Gastrocnemius medialis (tissue), 4 donors: ENCODE data around the gene FJX1. TPM values are rescaled to one million over a fixed set of nuclear protein-coding genes. Genes with fewer than 3 reads are reported as not detected.

Source experiments
- ATAC-seq, 2 donors: fragments of 150-250 bp; one replicate each; pipeline ENCODE4 v1.9.1; 2016
- DNase-seq, 2 donors: peaks; one replicate each; pipeline ENCODE4 v3.0.0-alpha.2; 2019
- H3K27ac ChIP-seq, 4 donors: fragments of 200-600 bp; sonication (generic); 1 replicate in 1 of 4; 2 replicates in 3 of 4; pipeline ENCODE4 v1.5.1; 2016 to 2018; ENCODE audit warnings: mild to moderate bottlenecking in 2 of 4, moderate library complexity in 1 of 4
- H3K27me3 ChIP-seq, 3 donors: fragments of 200-600 bp; sonication (generic) in 2 of 3; 1 replicate in 1 of 3; 2 replicates in 2 of 3; pipeline versions ENCODE4 v1.5.1 to v1.6.0; 2016 to 2019; ENCODE audit warnings: mild to moderate bottlenecking in 1 of 3, moderate library complexity in 1 of 3
- H3K36me3 ChIP-seq, 2 donors: fragments of 200-600 bp; sonication (generic) in 1 of 2; one replicate each; pipeline ENCODE4 v1.5.1; 2017 to 2018
- H3K4me1 ChIP-seq, 2 donors: fragments of 200-600 bp; sonication (generic) in 1 of 2; one replicate each; pipeline ENCODE4 v1.5.1; 2016 to 2017; ENCODE audit warnings: mild to moderate bottlenecking in 2 of 2
- H3K4me3 ChIP-seq, 4 donors: fragments of 200-600 bp; sonication (generic) in 3 of 4; 1 replicate in 1 of 4; 2 replicates in 3 of 4; pipeline ENCODE4 v1.5.1; 2016 to 2019; ENCODE audit warnings: mild to moderate bottlenecking in 2 of 4
- H3K9me3 ChIP-seq, 3 donors: fragments of 200-600 bp; sonication (generic) in 2 of 3; 1 replicate in 1 of 3; 2 replicates in 2 of 3; pipeline ENCODE4 v1.5.1; 2016 to 2019
- POLR2A ChIP-seq, 2 donors: fragments of 450-650 bp; IDR thresholded peaks; one replicate each; pipeline ENCODE4 v1.6.1; 2017; ENCODE audit warnings: antibody characterized with exemption in 2 of 2, mild to moderate bottlenecking in 2 of 2, moderate library complexity in 2 of 2
- in situ Hi-C, 4 donors: fragments of 200-750 bp; cut with MboI; loops; one replicate each; pipeline versions ENCODE4 v1.15.0 to v1.8.0; 2017; ENCODE audit warnings: low sequenced_read_pairs in 4 of 4
- intact Hi-C: fragments of 100-400 bp; cut with DNase I; formaldehyde crosslinking; loops from one replicate; pipeline ENCODE4 v1.15.1; 2023; ENCODE audit warnings: low total_unique reads
- total RNA-seq, 4 donors: library from RNA; depleted of rRNA; stranded (reverse); fragments of >200 nt; gene quantifications; one replicate each; pipeline versions ENCODE4 v1.1.0 to v1.2.3, GENCODE V29; 2016
- TF ChIP-seq, protein P1 (sequence below), 5 experiments: fragments of 450-650 bp in 3 of 5; fragments of 200-600 bp in 2 of 5; sonication (generic) in 2 of 5; IDR thresholded peaks in 4 of 5; conservative IDR thresholded peaks in 1 of 5; 1 replicate in 4 of 5; 2 replicates in 1 of 5; pipeline ENCODE4 v1.5.1; 2016 to 2019; ENCODE audit warnings: antibody characterized with exemption in 5 of 5, mild to moderate bottlenecking in 3 of 5, moderate library complexity in 3 of 5

The FJX1 gene
- total RNA-seq, 4 donors from 2014 or later: 1.5 to 10.8 (median 2.0) TPM

DNA sequence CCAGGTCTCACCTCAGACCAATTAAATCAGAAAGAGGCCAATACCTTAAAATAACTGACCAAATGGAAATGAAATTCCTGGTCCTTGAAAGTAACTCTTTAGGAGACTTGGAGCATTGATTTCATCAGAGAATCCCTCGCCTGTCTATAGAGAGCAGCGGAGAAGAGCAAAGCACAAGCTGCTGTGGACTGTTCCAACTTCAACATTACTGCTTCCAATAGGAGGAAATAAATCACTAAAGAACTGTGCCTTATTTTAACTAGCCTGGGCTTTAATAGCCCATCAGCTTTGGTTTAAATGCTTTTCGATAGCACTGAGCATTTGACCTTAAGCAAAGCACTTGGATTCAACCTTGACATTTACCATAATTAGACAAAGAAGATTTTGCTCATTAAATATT, 32.0 kb upstream of the FJX1 start:
- ATAC-seq: no peak

DNA sequence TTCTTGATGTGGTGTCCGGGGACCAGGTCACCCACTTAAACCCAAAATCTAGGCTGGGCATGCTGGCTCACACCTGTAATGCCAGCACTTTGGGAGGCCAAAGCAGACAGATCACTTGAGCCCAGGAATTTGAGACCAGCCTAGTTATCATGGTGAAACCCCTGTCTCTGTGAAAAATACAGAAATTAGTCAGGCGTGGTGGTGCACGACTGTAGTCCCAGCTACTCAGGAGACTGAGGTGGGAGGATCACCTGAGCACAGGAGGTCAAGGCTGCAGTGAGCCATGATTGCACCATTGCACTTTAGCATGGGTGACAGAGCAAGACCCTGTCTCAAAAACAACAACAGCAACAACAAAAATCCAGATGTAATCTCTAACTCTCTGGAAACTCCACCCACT, 30.3 kb upstream of the FJX1 start:
- DNase-seq: no peak
- intact Hi-C loops (no loop called here), in situ Hi-C loops (no loop called here)
- Histone ChIP-seq H3K27me3 (no peaks in the 10 kb centered on the region), H3K36me3 (no peaks in the 10 kb centered on the region), H3K9me3 (no peaks in the 10 kb centered on the region), H3K27ac (no peak overlapping the region), H3K4me1 (no peaks in the 10 kb centered on the region), H3K4me3 (no peak overlapping the region)
- no peak for TF ChIP-seq POLR2A (IDR thresholded peaks at IDR 0.05)
- TF ChIP-seq, protein P1, sequence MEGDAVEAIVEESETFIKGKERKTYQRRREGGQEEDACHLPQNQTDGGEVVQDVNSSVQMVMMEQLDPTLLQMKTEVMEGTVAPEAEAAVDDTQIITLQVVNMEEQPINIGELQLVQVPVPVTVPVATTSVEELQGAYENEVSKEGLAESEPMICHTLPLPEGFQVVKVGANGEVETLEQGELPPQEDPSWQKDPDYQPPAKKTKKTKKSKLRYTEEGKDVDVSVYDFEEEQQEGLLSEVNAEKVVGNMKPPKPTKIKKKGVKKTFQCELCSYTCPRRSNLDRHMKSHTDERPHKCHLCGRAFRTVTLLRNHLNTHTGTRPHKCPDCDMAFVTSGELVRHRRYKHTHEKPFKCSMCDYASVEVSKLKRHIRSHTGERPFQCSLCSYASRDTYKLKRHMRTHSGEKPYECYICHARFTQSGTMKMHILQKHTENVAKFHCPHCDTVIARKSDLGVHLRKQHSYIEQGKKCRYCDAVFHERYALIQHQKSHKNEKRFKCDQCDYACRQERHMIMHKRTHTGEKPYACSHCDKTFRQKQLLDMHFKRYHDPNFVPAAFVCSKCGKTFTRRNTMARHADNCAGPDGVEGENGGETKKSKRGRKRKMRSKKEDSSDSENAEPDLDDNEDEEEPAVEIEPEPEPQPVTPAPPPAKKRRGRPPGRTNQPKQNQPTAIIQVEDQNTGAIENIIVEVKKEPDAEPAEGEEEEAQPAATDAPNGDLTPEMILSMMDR (IDR thresholded peaks at IDR 0.05 in 4 of 5, conservative IDR thresholded peaks at IDR 0.05 in 1 of 5): no peak
- no peak for ATAC-seq

More for the DNA sequence above, 32.0 kb upstream of the FJX1 start:
- no peaks in the 10 kb centered on the region for H3K9me3 ChIP-seq
- TF ChIP-seq, protein P1 (IDR thresholded peaks at IDR 0.05 in 4 of 5, conservative IDR thresholded peaks at IDR 0.05 in 1 of 5): no peak
- TF ChIP-seq POLR2A (IDR thresholded peaks at IDR 0.05): no peak
- in situ Hi-C loops: no loop called here
- no peak overlapping the region for H3K4me3 ChIP-seq
- no peak overlapping the region for H3K27ac ChIP-seq
- no peaks in the 10 kb centered on the region for H3K27me3 ChIP-seq
- H3K4me1 ChIP-seq: no peaks in the 10 kb centered on the region
- no peak for DNase-seq
- intact Hi-C loops: no loop called here
- no peaks in the 10 kb centered on the region for H3K36me3 ChIP-seq

DNA sequence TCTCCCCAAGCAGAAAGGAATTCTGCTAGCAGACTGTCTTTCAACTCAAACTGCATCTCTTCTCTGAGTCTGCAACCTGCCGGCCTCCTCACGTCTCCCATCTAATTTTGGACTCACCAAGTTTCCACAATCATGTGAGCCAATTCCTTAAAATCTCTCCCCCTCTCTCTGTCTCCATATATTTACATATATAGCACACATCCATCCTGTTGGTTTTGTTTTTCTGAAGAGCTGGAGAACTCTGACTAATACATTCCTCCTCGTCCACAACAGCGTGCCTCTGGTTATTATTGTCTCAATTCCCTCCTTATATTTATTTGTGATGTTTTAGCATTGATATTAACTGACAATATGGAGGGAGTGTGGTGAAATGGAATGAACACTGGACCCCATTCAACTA, 29.6 kb upstream of the FJX1 start:
- in situ Hi-C loops (no loop called here), intact Hi-C loops (no loop called here)
- no peaks in the 10 kb centered on the region for H3K27me3 ChIP-seq
- no peaks in the 10 kb centered on the region for H3K36me3 ChIP-seq
- DNase-seq (no peak), ATAC-seq (no peak)
- no peak overlapping the region for H3K4me3 ChIP-seq
- no peak overlapping the region for H3K27ac ChIP-seq
- H3K4me1 ChIP-seq: no peaks in the 10 kb centered on the region
- TF ChIP-seq POLR2A (IDR thresholded peaks at IDR 0.05): no peak
- TF ChIP-seq, protein P1 (IDR thresholded peaks at IDR 0.05 in 4 of 5, conservative IDR thresholded peaks at IDR 0.05 in 1 of 5): no peak
- H3K9me3 ChIP-seq: no peaks in the 10 kb centered on the region

DNA sequence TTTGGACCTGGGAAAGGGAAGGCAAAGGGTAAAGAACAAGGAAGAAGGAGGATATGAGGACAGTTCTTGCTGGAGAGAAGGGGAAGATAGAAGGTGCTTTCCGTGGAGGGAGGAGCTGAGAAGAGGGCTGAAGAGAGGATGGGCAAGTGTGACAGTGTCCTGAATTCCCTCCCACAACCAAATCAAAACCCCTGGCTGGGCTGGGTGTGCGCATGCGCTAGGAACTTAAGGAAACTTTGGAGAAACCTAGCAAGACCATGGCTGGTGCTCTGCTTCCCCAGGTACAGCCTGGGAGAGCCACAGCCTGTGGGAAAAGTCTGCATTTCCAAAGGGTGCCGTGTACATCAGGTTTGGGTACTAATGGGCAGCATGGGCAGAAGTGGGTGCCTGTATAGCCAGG, 29.0 kb upstream of the FJX1 start:
- Histone ChIP-seq H3K36me3 (no peaks in the 10 kb centered on the region), H3K4me3 (no peak overlapping the region), H3K27me3 (no peaks in the 10 kb centered on the region), H3K9me3 (no peaks in the 10 kb centered on the region), H3K27ac (no peak overlapping the region), H3K4me1 (no peaks in the 10 kb centered on the region)
- ATAC-seq: no peak
- DNase-seq: no peak
- intact Hi-C loops (no loop called here), in situ Hi-C loops (no loop called here)
- TF ChIP-seq POLR2A (IDR thresholded peaks at IDR 0.05): no peak

DNA sequence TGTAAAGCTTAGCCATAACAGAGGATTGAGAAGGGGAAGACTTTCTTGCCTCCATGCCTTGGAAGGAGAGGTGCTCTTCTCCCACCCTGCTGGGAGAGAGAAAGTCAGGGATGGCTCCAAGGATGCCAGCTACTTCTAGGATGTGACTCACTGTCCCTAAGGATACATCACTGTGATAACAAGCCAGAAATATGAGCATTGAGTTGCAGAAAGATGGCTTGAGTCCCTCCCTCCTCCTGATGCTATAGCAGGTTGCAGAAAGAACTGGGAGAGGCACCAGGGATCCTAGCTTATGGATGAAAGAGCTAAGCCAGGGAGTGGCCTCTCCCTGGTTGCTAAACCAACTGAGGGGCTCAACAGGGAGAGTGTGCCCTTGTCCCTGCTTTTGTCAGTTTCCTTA, 27.8 kb upstream of the FJX1 start:
- no peaks in the 10 kb centered on the region for H3K27me3 ChIP-seq
- ATAC-seq (no peak), DNase-seq (no peak)
- H3K27ac ChIP-seq: no peak overlapping the region
- TF ChIP-seq POLR2A (IDR thresholded peaks at IDR 0.05): no peak
- TF ChIP-seq, protein P1 (IDR thresholded peaks at IDR 0.05 in 4 of 5, conservative IDR thresholded peaks at IDR 0.05 in 1 of 5): no peak
- H3K4me3 ChIP-seq: no peak overlapping the region
- no peaks in the 10 kb centered on the region for H3K36me3 ChIP-seq
- H3K9me3 ChIP-seq: no peaks in the 10 kb centered on the region
- no peaks in the 10 kb centered on the region for H3K4me1 ChIP-seq
- intact Hi-C loops (no loop called here), in situ Hi-C loops (no loop called here)
